HEK293 (cell line): Measurements from ENCODE around the gene MBD5.

Experiments
- PRDM10 ChIP-seq: fragments of 450-650 bp; formaldehyde crosslinking; IDR thresholded peaks from 2 replicates; pipeline ENCODE4 v1.5.1; 2016; ENCODE audit warnings: missing biosample characterization, missing genetic modification characterization
- REPIN1 ChIP-seq: fragments of 450-650 bp; formaldehyde crosslinking; IDR thresholded peaks from 2 replicates; pipeline ENCODE4 v1.5.1; 2017; ENCODE audit warnings: missing biosample characterization, missing genetic modification characterization, low read depth
- ZNF274 ChIP-seq, 2 experiments: fragments of 200-500 bp in 1 of 2; fragments of 450-650 bp in 1 of 2; sonication (Bioruptor generic) in 1 of 2; formaldehyde crosslinking in 1 of 2; IDR thresholded peaks; 2 replicates each; pipeline versions ENCODE4 v1.5.1 to v1.6.1; 2014 to 2016; ENCODE audit warnings: borderline replicate concordance in 1 of 2, inconsistent platforms in 1 of 2, low read length in 1 of 2, missing biosample characterization in 1 of 2, missing genetic modification characterization in 1 of 2
- ZSCAN18 ChIP-seq: fragments of 450-650 bp; formaldehyde crosslinking; IDR thresholded peaks from 2 replicates; pipeline ENCODE4 v1.5.1; 2016; ENCODE audit warnings: missing biosample characterization, missing genetic modification characterization
- TF ChIP-seq, protein P1 (sequence below): fragments of 450-650 bp; formaldehyde crosslinking; IDR thresholded peaks from 2 replicates; pipeline ENCODE4 v1.5.1; 2016; ENCODE audit warnings: missing biosample characterization, missing genetic modification characterization

- TF ChIP-seq, protein P1, sequence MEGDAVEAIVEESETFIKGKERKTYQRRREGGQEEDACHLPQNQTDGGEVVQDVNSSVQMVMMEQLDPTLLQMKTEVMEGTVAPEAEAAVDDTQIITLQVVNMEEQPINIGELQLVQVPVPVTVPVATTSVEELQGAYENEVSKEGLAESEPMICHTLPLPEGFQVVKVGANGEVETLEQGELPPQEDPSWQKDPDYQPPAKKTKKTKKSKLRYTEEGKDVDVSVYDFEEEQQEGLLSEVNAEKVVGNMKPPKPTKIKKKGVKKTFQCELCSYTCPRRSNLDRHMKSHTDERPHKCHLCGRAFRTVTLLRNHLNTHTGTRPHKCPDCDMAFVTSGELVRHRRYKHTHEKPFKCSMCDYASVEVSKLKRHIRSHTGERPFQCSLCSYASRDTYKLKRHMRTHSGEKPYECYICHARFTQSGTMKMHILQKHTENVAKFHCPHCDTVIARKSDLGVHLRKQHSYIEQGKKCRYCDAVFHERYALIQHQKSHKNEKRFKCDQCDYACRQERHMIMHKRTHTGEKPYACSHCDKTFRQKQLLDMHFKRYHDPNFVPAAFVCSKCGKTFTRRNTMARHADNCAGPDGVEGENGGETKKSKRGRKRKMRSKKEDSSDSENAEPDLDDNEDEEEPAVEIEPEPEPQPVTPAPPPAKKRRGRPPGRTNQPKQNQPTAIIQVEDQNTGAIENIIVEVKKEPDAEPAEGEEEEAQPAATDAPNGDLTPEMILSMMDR (tag by site-specific recombination): no peak
- TF ChIP-seq ZSCAN18 (tag by site-specific recombination) (no peak), ZNF274 (IDR thresholded peaks at IDR 0.05; ENCODE audit: low read length) (no peak), ZNF274 (tag by site-specific recombination; IDR thresholded peaks at IDR 0.05; ENCODE audit: borderline replicate concordance) (no peak), PRDM10 (no peak), REPIN1 (tag by site-specific recombination) (no peak)
Measured at GRCh38 chr2:148479398-148479797, 458.5 kb downstream of the MBD5 start.
